MM.1S (cell line): ENCODE results near the gene LHX1.

ENCODE experiments used
- CTCF ChIP-seq: fragments of 300-600 bp; sonication (generic); IDR thresholded peaks from 2 replicates; pipeline ENCODE4 v1.5.1; 2016; ENCODE audit warnings: antibody characterized with exemption, low read length, mixed read lengths
- EZH2 ChIP-seq: fragments of 300-600 bp; sonication (generic); optimal IDR thresholded peaks from 2 replicates; pipeline ENCODE3; 2017; ENCODE audit warnings: low read depth, mild to moderate bottlenecking, antibody characterized with exemption, low read length, mixed read lengths

GRCh38 chr17:36929851-36930582 lies 7.3 kb upstream of the LHX1 start:
- TF ChIP-seq CTCF (no peak), EZH2 (no peak)
